GM12878 (cell line): ENCODE measurements around the gene FSD1L. TPM values are rescaled to one million over a fixed set of nuclear protein-coding genes. Genes with fewer than 3 reads are reported as not detected.

Source experiments
- ASH2L ChIP-seq: fragments of 300-600, 200-600 bp; sonication (generic); IDR thresholded peaks from 2 replicates; pipeline ENCODE4 v1.6.1; 2017; ENCODE audit warnings: low read depth, mild to moderate bottlenecking, borderline replicate concordance
- BACH1 ChIP-seq: fragments of 450-650 bp; IDR thresholded peaks from 2 replicates; pipeline ENCODE4 v1.6.1; 2017; ENCODE audit warnings: mild to moderate bottlenecking, borderline replicate concordance
- BCLAF1 ChIP-seq: fragments of 450-650 bp; IDR thresholded peaks from 2 replicates; pipeline ENCODE4 v1.6.1; 2017; ENCODE audit warnings: antibody characterized with exemption, mild to moderate bottlenecking, moderate library complexity
- BMI1 ChIP-seq: fragments of 450-650 bp; IDR thresholded peaks from 2 replicates; pipeline ENCODE4 v1.6.1; 2016; ENCODE audit warnings: mild to moderate bottlenecking, moderate library complexity, borderline replicate concordance
- CBX5 ChIP-seq: sonication (generic); IDR thresholded peaks from 2 replicates; pipeline ENCODE4 v1.6.1; 2016; ENCODE audit warnings: low read depth, moderate library complexity, mild to moderate bottlenecking, inconsistent platforms
- CEBPB ChIP-seq, 2 experiments: fragments of 150-350 bp in 1 of 2; IDR thresholded peaks; 2 replicates each; pipeline ENCODE4 v1.6.1; 2012 to 2014; ENCODE audit warnings: low read depth in 2 of 2, low read length in 2 of 2, borderline replicate concordance in 1 of 2, inconsistent platforms in 1 of 2
- CEBPZ ChIP-seq: fragments of 150-350 bp; IDR thresholded peaks from 2 replicates; pipeline ENCODE4 v1.6.1; 2016; ENCODE audit warnings: low read depth, low read length
- EGR1 ChIP-seq, 2 experiments: IDR thresholded peaks; 1 replicate in 1 of 2; 2 replicates in 1 of 2; pipeline ENCODE4 v1.6.1; 2011 to 2012; ENCODE audit warnings: low read depth in 2 of 2, low read length in 2 of 2, borderline replicate concordance in 1 of 2, mild to moderate bottlenecking in 1 of 2, moderate library complexity in 1 of 2
- ETV6 ChIP-seq, 2 experiments: fragments of 450-650 bp in 1 of 2; IDR thresholded peaks in 1 of 2; conservative IDR thresholded peaks in 1 of 2; 2 replicates each; pipeline ENCODE4 v1.6.1; 2014; ENCODE audit warnings: antibody characterized with exemption in 1 of 2, borderline replicate concordance in 1 of 2, low read depth in 1 of 2, mild to moderate bottlenecking in 1 of 2, moderate library complexity in 1 of 2
- GABPA ChIP-seq: IDR thresholded peaks from 2 replicates; pipeline ENCODE4 v1.6.1; 2014; ENCODE audit warnings: antibody characterized with exemption, low read depth, mild to moderate bottlenecking, inconsistent platforms
- HDAC6 ChIP-seq: fragments of 200-600 bp; sonication (generic); IDR thresholded peaks from one replicate; pipeline ENCODE4 v1.8.0; 2017; ENCODE audit warnings: antibody characterized with exemption; ENCODE audit not compliant: unreplicated experiment
- JUNB ChIP-seq: IDR thresholded peaks from 2 replicates; pipeline ENCODE4 v1.6.1; 2016; ENCODE audit warnings: antibody characterized with exemption, mild to moderate bottlenecking
- MTA3 ChIP-seq: IDR thresholded peaks from 2 replicates; pipeline ENCODE4 v1.6.1; 2012; ENCODE audit warnings: low read length, inconsistent platforms, borderline replicate concordance
- MXI1 ChIP-seq: fragments of 150-350 bp; IDR thresholded peaks from 2 replicates; pipeline ENCODE4 v1.6.1; 2011; ENCODE audit warnings: low read depth, mild to moderate bottlenecking, inconsistent platforms, low read length, improper control_type of control experiment
- NR2C2 ChIP-seq: IDR thresholded peaks from 2 replicates; pipeline ENCODE4 v1.6.1; 2011; ENCODE audit warnings: borderline replicate concordance, low read depth; ENCODE audit not compliant: control insufficient read depth, insufficient read length
- PAX8 ChIP-seq: fragments of 450-650 bp; IDR thresholded peaks from 2 replicates; pipeline ENCODE4 v1.6.1; 2017; ENCODE audit warnings: mild to moderate bottlenecking, moderate library complexity
- POLR2A ChIP-seq: IDR thresholded peaks from 2 replicates; pipeline ENCODE4 v1.6.1; 2011; ENCODE audit warnings: low read depth, mild to moderate bottlenecking, low read length
- RB1 ChIP-seq: fragments of 450-650 bp; formaldehyde crosslinking; IDR thresholded peaks from 2 replicates; pipeline ENCODE4 v1.6.1; 2017; ENCODE audit warnings: mild to moderate bottlenecking, borderline replicate concordance
- SMC3 ChIP-seq: IDR thresholded peaks from 2 replicates; pipeline ENCODE4 v1.6.1; 2011; ENCODE audit warnings: low read length, improper control_type of control experiment, borderline replicate concordance
- SREBF1 ChIP-seq: IDR thresholded peaks from 2 replicates; pipeline ENCODE4 v1.6.1; 2012; ENCODE audit warnings: mild to moderate bottlenecking, low read length
- SREBF2 ChIP-seq: IDR thresholded peaks from 2 replicates; pipeline ENCODE4 v1.6.1; 2012; ENCODE audit warnings: mild to moderate bottlenecking, low read length
- YBX1 ChIP-seq: fragments of 450-650 bp; IDR thresholded peaks from 2 replicates; pipeline ENCODE4 v1.6.1; 2016; ENCODE audit warnings: antibody characterized with exemption
- ZNF207 ChIP-seq: fragments of 450-650 bp; IDR thresholded peaks from 2 replicates; pipeline ENCODE4 v1.6.1; 2014; ENCODE audit warnings: antibody characterized with exemption, mild to moderate bottlenecking, borderline replicate concordance
- polyA plus RNA-seq, 11 experiments: library from polyadenylated mRNA; depleted of rRNA in 4 of 11; unstranded in 6 of 11; stranded (reverse) in 5 of 11; fragments of >200 nt; fragmentation: Nextera tagmentation in 4 of 11; fragmentation: Illumina TruSeq in 1 of 11; extraction: Ambion mirVana in 4 of 11; extraction: Trizol in 1 of 11; gene quantifications; 1 replicate in 1 of 11; 2 replicates in 10 of 11; pipeline versions ENCODE4 v1.2.1 to v1.2.3, GENCODE V29; 2011 to 2016; ENCODE audit warnings: inconsistent platforms in 2 of 11, missing spikeins in 2 of 11, low read depth in 1 of 11
- total RNA-seq, 4 experiments: library from RNA; depleted of rRNA in 3 of 4; stranded (reverse); fragments of >200 nt in 3 of 4; fragmentation: Illumina TruSeq in 1 of 4; extraction: Trizol in 1 of 4; gene quantifications; 2 replicates each; pipeline versions ENCODE4 v1.2.1 to v1.2.3, GENCODE V29; 2013 to 2021

Gene FSD1L
- total and polyA plus RNA-seq, 10 of the 15 experiments (the other 5 are each of a cell fraction or from before 2014, with no cell fraction given) = 11.9 to 52.4 (median 17.0) TPM

GRCh38 chr9:105535920-105536668, 88.3 kb downstream of the FSD1L start (continued):
- TF ChIP-seq CEBPZ = no peak
- TF ChIP-seq CBX5 = no peak
- TF ChIP-seq MTA3 = no peak
- TF ChIP-seq SREBF1 = no peak
- TF ChIP-seq SMC3 = no peak; the same call in 1 of the 2 replicates
- TF ChIP-seq CEBPB (IDR thresholded peaks at IDR 0.05; ENCODE audit: borderline replicate concordance in 1 of 2, low read depth in 2 of 2, low read length in 2 of 2) = no peak
- no peak for TF ChIP-seq SREBF2
- TF ChIP-seq ETV6 (conservative IDR thresholded peaks at IDR 0.05 in 1 of 2, IDR thresholded peaks at IDR 0.05 in 1 of 2; ENCODE audit: borderline replicate concordance in 1 of 2, low read depth in 1 of 2) = no peak
- no peak for TF ChIP-seq EGR1 (IDR thresholded peaks at IDR 0.05; ENCODE audit: borderline replicate concordance in 1 of 2, low read depth in 2 of 2, low read length in 2 of 2)
- peak; percentile 85 for TF ChIP-seq JUNB
- TF ChIP-seq RB1 = no peak
- no peak for TF ChIP-seq MXI1
- TF ChIP-seq ZNF207 = no peak
- no peak for TF ChIP-seq PAX8
- TF ChIP-seq BACH1 = no peak
- TF ChIP-seq BCLAF1 = no peak
- TF ChIP-seq HDAC6 = no peak
- TF ChIP-seq POLR2A = no peak
- TF ChIP-seq BMI1 = no peak
- 0 out of 2 replicates have a peak, but pooled peaks have one; percentile 16 for TF ChIP-seq GABPA
- TF ChIP-seq NR2C2 = no peak
- no peak for TF ChIP-seq ASH2L
- no peak for TF ChIP-seq YBX1
